SK-N-SH (cell line): ENCODE data around the gene D2HGDH. TPM values are rescaled to one million over a fixed set of nuclear protein-coding genes. Genes with fewer than 3 reads are reported as not detected.

Experiments used
- CTCF ChIA-PET: fragments of 300-600, 350-600 bp; formaldehyde crosslinking; extraction: SDS; loops from one replicate; lab custom pipeline; 2021; lab: Yijun Ruan, JAX
- POLR2A ChIA-PET: fragments of 350-600 bp; sonication (Branson Sonifier 250); formaldehyde crosslinking; extraction: SDS; loops from one replicate; lab custom pipeline; 2020; ENCODE audit warnings: antibody characterized with exemption, inconsistent platforms; lab: Yijun Ruan, JAX
- DNase-seq: peaks from one replicate; pipeline ENCODE4 v3.0.0; 2012
- H2AFZ ChIP-seq: fragments of 200-600 bp; sonication (generic); 2 replicates; pipeline ENCODE4 v1.8.1; 2016; ENCODE audit warnings: antibody characterized with exemption, mild to moderate bottlenecking, low read depth
- H3F3A ChIP-seq: fragments of 200-600 bp; sonication (generic); replicated peaks from 2 replicates; pipeline ENCODE3; 2016; ENCODE audit warnings: antibody characterized with exemption, mild to moderate bottlenecking; ENCODE audit not compliant: insufficient read depth
- H3K27ac ChIP-seq, 2 experiments: fragments of 200-500 bp in 1 of 2; fragments of 200-600 bp in 1 of 2; sonication (Bioruptor generic) in 1 of 2; sonication (generic), shearing (Covaris generic) in 1 of 2; 2 replicates each; pipeline versions ENCODE4 v1.5.1 to v1.6.1; 2014 to 2016; ENCODE audit warnings: low read depth in 2 of 2, inconsistent platforms in 1 of 2, low read length in 1 of 2, mild to moderate bottlenecking in 1 of 2, mixed read lengths in 1 of 2
- H3K27me3 ChIP-seq: fragments of 200-600 bp; sonication (generic), shearing (Covaris generic); 2 replicates; pipeline ENCODE4 v1.6.1; 2016; ENCODE audit warnings: mixed run types; ENCODE audit not compliant: insufficient read depth
- H3K36me3 ChIP-seq, 2 experiments: fragments of 200-500 bp in 1 of 2; fragments of 200-600 bp in 1 of 2; sonication (Bioruptor generic) in 1 of 2; sonication (generic) in 1 of 2; replicated peaks in 1 of 2; 2 replicates each; pipeline versions ENCODE3 to v1.5.1; 2014 to 2016; ENCODE audit warnings: low read length in 1 of 2, mild to moderate bottlenecking in 1 of 2; ENCODE audit not compliant: insufficient read depth in 2 of 2, control insufficient read depth in 1 of 2
- H3K4me1 ChIP-seq, 2 experiments: fragments of 200-500 bp in 1 of 2; fragments of 200-600 bp in 1 of 2; sonication (Bioruptor generic) in 1 of 2; sonication (generic), shearing (Covaris generic) in 1 of 2; 2 replicates each; pipeline versions ENCODE4 v1.5.1 to v1.6.1; 2014 to 2016; ENCODE audit warnings: low read depth in 1 of 2, low read length in 1 of 2, mixed run types in 1 of 2; ENCODE audit not compliant: insufficient read depth in 2 of 2, control insufficient read depth in 1 of 2
- H3K4me2 ChIP-seq: fragments of 200-600 bp; sonication (generic), shearing (Covaris generic); 2 replicates; pipeline ENCODE4 v1.6.1; 2017; ENCODE audit warnings: mixed run types
- H3K4me3 ChIP-seq, 2 experiments: fragments of 200-500 bp in 1 of 2; fragments of 200-600 bp in 1 of 2; sonication (Bioruptor generic) in 1 of 2; sonication (generic), shearing (Covaris generic) in 1 of 2; 2 replicates each; pipeline versions ENCODE4 v1.5.1 to v1.8.1; 2014 to 2016; ENCODE audit warnings: low read depth in 2 of 2, inconsistent platforms in 1 of 2, low read length in 1 of 2, mild to moderate bottlenecking in 1 of 2, mixed read lengths in 1 of 2, moderate library complexity in 1 of 2
- H3K79me2 ChIP-seq: fragments of 200-600 bp; sonication (generic); 2 replicates; pipeline ENCODE4 v1.8.1; 2017; ENCODE audit warnings: mild to moderate bottlenecking; ENCODE audit not compliant: insufficient read depth
- H3K9ac ChIP-seq: fragments of 200-600 bp; sonication (generic); 2 replicates; pipeline ENCODE4 v1.6.1; 2017; ENCODE audit warnings: mixed run types
- H3K9me2 ChIP-seq: fragments of 200-600 bp; sonication (generic); 2 replicates; pipeline ENCODE4 v1.6.1; 2017; ENCODE audit warnings: mixed run types
- H3K9me3 ChIP-seq: fragments of 200-600 bp; sonication (generic); 2 replicates; pipeline ENCODE4 v1.6.1; 2017; ENCODE audit warnings: mixed run types, mild to moderate bottlenecking, moderate library complexity
- H4K20me1 ChIP-seq: fragments of 200-600 bp; sonication (generic); 2 replicates; pipeline ENCODE4 v1.6.1; 2017; ENCODE audit warnings: mild to moderate bottlenecking, mixed run types; ENCODE audit not compliant: insufficient read depth
- FOSL2 ChIP-seq: IDR thresholded peaks from 2 replicates; pipeline ENCODE4 v1.4.0; 2012; ENCODE audit warnings: low read depth, mild to moderate bottlenecking, moderate library complexity, borderline replicate concordance
- GATA2 ChIP-seq: sonication (generic); formaldehyde crosslinking; IDR thresholded peaks from 2 replicates; pipeline ENCODE4 v1.5.0; 2020; ENCODE audit warnings: mild to moderate bottlenecking, missing genetic modification reagents
- MEF2A ChIP-seq: IDR thresholded peaks from 2 replicates; pipeline ENCODE4 v1.4.0; 2012; ENCODE audit warnings: low read depth, borderline replicate concordance
- NFIC ChIP-seq: IDR thresholded peaks from 2 replicates; pipeline ENCODE4 v1.4.0; 2012; ENCODE audit warnings: borderline replicate concordance
- NRF1 ChIP-seq: IDR thresholded peaks from 2 replicates; pipeline ENCODE4 v1.6.1; 2012; ENCODE audit warnings: low read depth, mild to moderate bottlenecking, low read length
- POLR2AphosphoS5 ChIP-seq: IDR thresholded peaks from 2 replicates; pipeline ENCODE4 v1.6.1; 2012; ENCODE audit warnings: low read depth, low read length
- RAD21 ChIP-seq: IDR thresholded peaks from 2 replicates; pipeline ENCODE4 v1.6.1; 2012; ENCODE audit warnings: mild to moderate bottlenecking, low read length
- REST ChIP-seq: IDR thresholded peaks from 2 replicates; pipeline ENCODE4 v1.6.1; 2012; ENCODE audit warnings: mild to moderate bottlenecking, low read depth, low read length, moderate library complexity
- RFX5 ChIP-seq: IDR thresholded peaks from 2 replicates; pipeline ENCODE4 v1.6.1; 2012; ENCODE audit warnings: mild to moderate bottlenecking, improper control_type of control experiment, low read length
- RXRA ChIP-seq: IDR thresholded peaks from 2 replicates; pipeline ENCODE4 v1.4.0; 2012; ENCODE audit warnings: low read depth, mild to moderate bottlenecking, borderline replicate concordance
- SMC3 ChIP-seq: IDR thresholded peaks from 2 replicates; pipeline ENCODE4 v1.6.1; 2012; ENCODE audit warnings: low read depth, low read length, improper control_type of control experiment
- TCF12 ChIP-seq: IDR thresholded peaks from 2 replicates; pipeline ENCODE4 v1.4.0; 2012
- USF1 ChIP-seq: IDR thresholded peaks from 2 replicates; pipeline ENCODE4 v1.4.0; 2012; ENCODE audit warnings: low read depth, borderline replicate concordance
- USF2 ChIP-seq: fragments of 150-350 bp; IDR thresholded peaks from 2 replicates; pipeline ENCODE4 v1.6.1; 2017; ENCODE audit warnings: antibody characterized with exemption, low read length, low read depth, borderline replicate concordance
- WGBS: methylation state at CpG from one replicate; pipeline ENCODE4 v1.1.6; 2017; ENCODE audit warnings: low lambda C conversion rate; 5-methylcytosine and 5-hydroxymethylcytosine counted together
- polyA plus RNA-seq, 3 experiments: library from polyadenylated mRNA; depleted of rRNA; stranded (reverse); fragments of >200 nt; gene quantifications; 2 replicates each; pipeline ENCODE4 v1.2.3, GENCODE V29; 2012
- TF ChIP-seq, protein P1 (sequence below): fragments of 200-600 bp; sonication (generic); IDR thresholded peaks from 2 replicates; pipeline ENCODE4 v1.6.1; 2017; ENCODE audit warnings: antibody characterized with exemption, mild to moderate bottlenecking, moderate library complexity
- TF ChIP-seq, protein P2 (sequence below): IDR thresholded peaks from 2 replicates; pipeline ENCODE4 v1.4.0; 2012; ENCODE audit warnings: low read depth

Gene D2HGDH
- polyA plus RNA-seq, 1 of the 3 experiments (the other 2 are of a cell fraction): 36.3 TPM

DNA sequence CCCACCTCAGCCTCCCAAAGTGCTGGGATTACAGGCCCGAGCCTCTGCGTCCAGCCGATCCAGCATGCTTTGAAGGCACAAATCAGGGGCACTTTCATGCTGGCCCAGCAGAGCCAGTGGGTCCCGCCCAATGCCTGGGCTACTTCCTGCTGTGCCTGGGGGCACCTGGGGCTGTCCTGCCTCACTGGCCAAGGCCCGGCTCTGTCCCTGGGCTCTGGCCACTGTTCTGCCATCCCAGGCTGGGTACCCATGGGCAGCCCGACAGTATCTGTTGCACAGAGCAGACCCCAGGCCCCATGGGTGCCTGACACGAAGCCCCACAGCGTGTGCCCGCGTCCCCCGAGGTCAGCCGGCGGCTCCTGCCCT is 35.4 kb downstream of the D2HGDH start:
- Histone ChIP-seq H3K36me3 (no peaks in the 10 kb centered on the region), H3K4me3 (no peak overlapping the region), H3K9me3 (no peaks in the 10 kb centered on the region), H4K20me1 (no peaks in the 10 kb centered on the region), H3K4me2 (no peak overlapping the region), H3K79me2 (no peaks in the 10 kb centered on the region), H3K4me1 (peaks cover 9 to 20% of the 10 kb centered on the region in 2 experiments; a peak in 2 of 4 replicates), H2AFZ (no peak overlapping the region), H3K9ac (no peak overlapping the region), H3K9me2 (no peaks in the 10 kb centered on the region), H3F3A (no peaks in the 10 kb centered on the region), H3K27me3 (no peaks in the 10 kb centered on the region), H3K27ac (no peak overlapping the region)
- no peak for TF ChIP-seq MEF2A
- no peak for TF ChIP-seq FOSL2
- TF ChIP-seq, protein P1, sequence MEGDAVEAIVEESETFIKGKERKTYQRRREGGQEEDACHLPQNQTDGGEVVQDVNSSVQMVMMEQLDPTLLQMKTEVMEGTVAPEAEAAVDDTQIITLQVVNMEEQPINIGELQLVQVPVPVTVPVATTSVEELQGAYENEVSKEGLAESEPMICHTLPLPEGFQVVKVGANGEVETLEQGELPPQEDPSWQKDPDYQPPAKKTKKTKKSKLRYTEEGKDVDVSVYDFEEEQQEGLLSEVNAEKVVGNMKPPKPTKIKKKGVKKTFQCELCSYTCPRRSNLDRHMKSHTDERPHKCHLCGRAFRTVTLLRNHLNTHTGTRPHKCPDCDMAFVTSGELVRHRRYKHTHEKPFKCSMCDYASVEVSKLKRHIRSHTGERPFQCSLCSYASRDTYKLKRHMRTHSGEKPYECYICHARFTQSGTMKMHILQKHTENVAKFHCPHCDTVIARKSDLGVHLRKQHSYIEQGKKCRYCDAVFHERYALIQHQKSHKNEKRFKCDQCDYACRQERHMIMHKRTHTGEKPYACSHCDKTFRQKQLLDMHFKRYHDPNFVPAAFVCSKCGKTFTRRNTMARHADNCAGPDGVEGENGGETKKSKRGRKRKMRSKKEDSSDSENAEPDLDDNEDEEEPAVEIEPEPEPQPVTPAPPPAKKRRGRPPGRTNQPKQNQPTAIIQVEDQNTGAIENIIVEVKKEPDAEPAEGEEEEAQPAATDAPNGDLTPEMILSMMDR: no peak
- TF ChIP-seq, protein P2, sequence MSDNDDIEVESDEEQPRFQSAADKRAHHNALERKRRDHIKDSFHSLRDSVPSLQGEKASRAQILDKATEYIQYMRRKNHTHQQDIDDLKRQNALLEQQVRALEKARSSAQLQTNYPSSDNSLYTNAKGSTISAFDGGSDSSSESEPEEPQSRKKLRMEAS: no peak
- no peak for TF ChIP-seq RFX5
- TF ChIP-seq USF2: no peak
- no peak for TF ChIP-seq NFIC
- TF ChIP-seq GATA2: no peak
- 95% methylated on average over 5 of the region's 13 CpGs for WGBS
- ChIA-PET CTCF (no interaction called here), POLR2A (no interaction called here)
- DNase-seq: peak; percentile 46

- H3K27me3 ChIP-seq: no peaks in the 10 kb centered on the region
- H3F3A ChIP-seq: no peaks in the 10 kb centered on the region
- H3K9me2 ChIP-seq: no peaks in the 10 kb centered on the region
- H2AFZ ChIP-seq: no peak overlapping the region
- H3K79me2 ChIP-seq: no peaks in the 10 kb centered on the region
- H3K27ac ChIP-seq: no peak overlapping the region
- no peaks in the 10 kb centered on the region for H3K36me3 ChIP-seq
- ChIA-PET POLR2A (no interaction called here), CTCF (interaction anchor here (1.7 to 1.9 kb wide), 2 partner anchors 11 to 108 kb away, joined by 5 to 6 read pairs; no protein-coding TSS in a partner anchor)
- H3K9ac ChIP-seq: no peak overlapping the region
- DNase-seq: peak; percentile 54
- H3K9me3 ChIP-seq: no peaks in the 10 kb centered on the region
- no peak overlapping the region for H3K4me2 ChIP-seq
- H3K4me1 ChIP-seq: peaks cover 15 to 23% of the 10 kb centered on the region in 2 experiments; a peak in 2 of 4 replicates
- H4K20me1 ChIP-seq: no peaks in the 10 kb centered on the region
- 72% methylated on average over 8 of the region's 27 CpGs for WGBS
- no peak overlapping the region for H3K4me3 ChIP-seq
- TF ChIP-seq GATA2 (no peak), USF1 (no peak), POLR2AphosphoS5 (no peak), REST (no peak), SMC3 (no peak), RXRA (no peak), NRF1 (no peak), NFIC (no peak), RAD21 (no peak), TCF12 (no peak), USF2 (no peak)
- TF ChIP-seq, protein P2: no peak
These were observed 35.9 kb downstream of the D2HGDH start for GRCh38 chr2:241770185-241770935.
